Measurements from ENCODE around the gene CPN2.
A peak's percentile ranks its signal among the peaks of the same experiment; 100 is the strongest.

CPN2 gene

DNA sequence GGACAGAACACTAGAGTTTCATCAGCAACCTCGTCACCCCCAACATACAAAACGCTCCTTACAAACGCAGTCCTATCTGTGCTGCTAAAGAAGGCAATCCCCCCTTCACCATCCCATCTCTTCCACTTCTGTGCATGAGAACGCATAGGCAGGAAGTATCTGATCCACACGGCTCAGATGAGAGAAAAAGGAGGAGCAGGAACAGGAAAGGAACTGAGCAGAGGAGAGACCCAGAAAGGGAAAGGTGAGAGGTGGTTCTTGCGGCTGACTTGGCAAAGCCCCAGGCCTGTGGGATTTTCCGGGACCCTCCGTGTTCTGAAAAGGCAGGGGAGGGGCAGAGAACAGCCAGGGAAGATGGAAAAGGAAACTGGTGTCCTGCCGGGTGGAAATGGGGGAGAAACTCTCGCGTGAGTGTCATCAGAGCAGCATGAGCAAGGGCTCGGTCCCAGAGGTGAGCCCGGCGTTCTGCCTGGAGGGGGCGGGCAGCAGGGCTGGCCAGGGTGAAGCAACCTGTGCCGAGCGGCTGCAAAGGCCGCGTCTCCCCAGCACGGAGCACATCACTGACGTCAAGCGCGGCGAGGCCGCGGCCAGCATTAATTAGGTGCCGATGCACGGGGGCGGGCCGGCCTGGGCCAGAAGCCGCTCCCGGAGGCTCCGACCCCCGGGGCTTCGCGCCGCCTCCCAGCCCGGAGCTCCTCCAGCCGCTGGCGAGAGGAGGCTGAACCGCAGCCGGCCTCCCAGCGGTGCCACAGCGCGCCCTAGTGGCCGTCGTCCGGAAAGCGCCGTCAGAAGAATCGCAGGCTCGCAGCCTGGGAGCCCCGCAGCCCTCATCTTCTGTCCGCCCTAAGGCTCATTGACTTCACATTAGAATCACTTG, 35.8 kb downstream of the CPN2 start:
- TF ChIP-seq, protein P1, sequence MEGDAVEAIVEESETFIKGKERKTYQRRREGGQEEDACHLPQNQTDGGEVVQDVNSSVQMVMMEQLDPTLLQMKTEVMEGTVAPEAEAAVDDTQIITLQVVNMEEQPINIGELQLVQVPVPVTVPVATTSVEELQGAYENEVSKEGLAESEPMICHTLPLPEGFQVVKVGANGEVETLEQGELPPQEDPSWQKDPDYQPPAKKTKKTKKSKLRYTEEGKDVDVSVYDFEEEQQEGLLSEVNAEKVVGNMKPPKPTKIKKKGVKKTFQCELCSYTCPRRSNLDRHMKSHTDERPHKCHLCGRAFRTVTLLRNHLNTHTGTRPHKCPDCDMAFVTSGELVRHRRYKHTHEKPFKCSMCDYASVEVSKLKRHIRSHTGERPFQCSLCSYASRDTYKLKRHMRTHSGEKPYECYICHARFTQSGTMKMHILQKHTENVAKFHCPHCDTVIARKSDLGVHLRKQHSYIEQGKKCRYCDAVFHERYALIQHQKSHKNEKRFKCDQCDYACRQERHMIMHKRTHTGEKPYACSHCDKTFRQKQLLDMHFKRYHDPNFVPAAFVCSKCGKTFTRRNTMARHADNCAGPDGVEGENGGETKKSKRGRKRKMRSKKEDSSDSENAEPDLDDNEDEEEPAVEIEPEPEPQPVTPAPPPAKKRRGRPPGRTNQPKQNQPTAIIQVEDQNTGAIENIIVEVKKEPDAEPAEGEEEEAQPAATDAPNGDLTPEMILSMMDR (conservative IDR thresholded peaks at IDR 0.05; ENCODE audit: low read length): peak; percentile 73
- peak overlapping the region; percentile 60 for H3K4me3 ChIP-seq (ENCODE audit: low read length)
- DNase-seq (ENCODE audit: low read depth): peak; percentile 61

DNA sequence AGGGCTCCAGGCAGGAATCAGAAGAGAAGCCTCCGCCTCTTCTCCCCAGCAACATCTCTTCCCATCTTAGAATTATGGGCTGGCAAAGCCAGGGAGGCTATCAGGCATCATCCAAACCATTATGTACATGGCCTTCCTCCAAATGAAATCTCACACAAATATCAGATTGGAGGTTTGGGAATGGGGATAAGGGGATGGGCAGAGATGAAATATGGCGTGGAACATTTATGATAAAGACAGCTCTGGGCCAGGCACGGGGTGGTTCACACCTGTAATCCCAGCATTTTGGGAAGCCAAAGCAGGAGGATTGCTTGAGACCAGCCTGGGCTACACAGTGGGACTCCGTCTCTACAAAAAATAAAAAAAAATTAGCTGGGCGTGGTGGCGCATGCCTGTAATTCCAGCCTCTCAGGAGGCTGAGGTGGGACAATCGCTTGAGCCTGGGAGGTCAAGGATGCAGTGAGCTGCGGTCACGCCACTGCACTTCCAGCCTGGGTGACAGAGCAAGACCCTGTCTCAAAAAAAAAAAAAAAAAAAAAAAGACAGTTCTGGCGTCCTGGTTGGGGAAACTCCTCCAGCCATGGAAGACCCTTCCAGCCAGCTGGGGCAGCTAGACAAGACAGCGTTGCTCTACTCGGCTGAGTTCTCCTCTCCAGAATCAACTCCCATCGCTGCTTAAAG, 36.6 kb downstream of the CPN2 start:
- DNase-seq (ENCODE audit: low read depth): no peak
- H3K4me3 ChIP-seq (ENCODE audit: low read length): no peak overlapping the region; the same call in 1 of the 2 replicates
- TF ChIP-seq, protein P1 (conservative IDR thresholded peaks at IDR 0.05; ENCODE audit: low read length): no peak

DNA sequence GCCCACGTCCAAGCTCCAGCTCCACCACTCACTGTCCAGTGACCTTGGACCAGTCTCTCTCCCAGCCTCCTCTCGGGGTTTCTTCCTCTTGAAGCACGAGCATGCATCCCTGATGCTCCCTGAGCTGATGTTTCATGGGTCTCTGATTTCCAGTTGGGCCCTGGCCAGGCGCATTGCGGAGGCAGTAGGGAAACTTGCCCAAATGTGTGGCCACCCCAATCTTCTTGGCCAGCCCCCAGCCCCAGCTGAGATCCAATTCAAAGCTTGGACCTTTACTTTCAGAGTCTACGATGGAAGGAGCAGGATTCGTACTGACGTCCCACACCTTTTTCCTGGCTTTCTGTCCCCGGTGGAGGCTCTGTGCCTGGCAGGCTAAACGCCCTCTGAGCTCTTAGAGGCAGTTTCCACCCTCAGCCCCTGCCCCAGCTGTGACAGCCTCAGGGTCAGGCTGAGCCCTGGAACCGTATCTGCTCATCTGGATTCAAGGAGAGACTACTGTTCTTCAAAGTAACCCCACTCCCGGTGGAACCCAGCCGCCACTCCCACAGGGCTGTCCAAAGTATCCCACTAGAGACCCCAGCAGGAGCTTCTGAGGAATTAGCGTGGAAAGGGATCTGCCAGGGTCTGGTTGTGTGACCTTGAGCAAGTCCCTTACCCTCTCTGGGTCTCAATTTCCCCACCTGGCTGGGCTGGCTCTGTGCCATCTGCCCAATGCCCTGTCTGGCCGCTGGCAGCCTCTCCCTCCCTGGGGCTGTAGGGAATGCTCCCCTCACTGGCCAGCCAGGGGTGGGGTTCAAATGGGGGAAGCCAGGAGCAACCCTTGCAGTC, 37.4 kb downstream of the CPN2 start:
- TF ChIP-seq, protein P1 (conservative IDR thresholded peaks at IDR 0.05; ENCODE audit: low read length): no peak
- no peak overlapping the region for H3K4me3 ChIP-seq (ENCODE audit: low read length)
- peak; percentile 34 for DNase-seq (ENCODE audit: low read depth)

DNA sequence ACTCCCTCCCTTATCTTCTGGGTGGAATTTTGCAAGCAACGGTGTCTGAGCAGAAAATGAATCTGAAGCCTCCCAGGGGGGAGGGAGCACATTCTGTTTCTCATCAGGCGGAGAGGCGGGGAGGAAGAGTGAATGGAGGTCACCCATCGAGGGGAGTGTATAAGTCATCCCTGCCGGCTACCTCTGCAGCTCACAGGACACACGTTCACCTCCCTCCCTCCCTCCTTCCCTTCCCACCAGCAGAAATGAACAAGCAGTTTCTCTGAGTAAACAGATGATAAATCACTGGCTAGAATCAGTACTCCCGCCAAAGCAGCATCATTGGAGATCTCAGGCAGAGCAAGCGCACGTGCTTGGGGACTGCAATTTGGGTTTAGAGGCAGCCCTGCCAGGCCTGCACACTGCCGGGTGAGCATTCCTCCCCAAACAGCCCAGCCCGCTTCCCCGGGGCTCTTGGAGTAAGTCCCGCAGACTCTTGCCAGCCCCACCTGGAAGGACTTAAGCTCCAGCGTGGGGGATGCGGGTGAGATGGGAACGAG, 38.3 kb downstream of the CPN2 start:
- DNase-seq (ENCODE audit: low read depth): peak; percentile 80
- H3K4me3 ChIP-seq (ENCODE audit: low read length): no peak overlapping the region
- TF ChIP-seq, protein P1 (conservative IDR thresholded peaks at IDR 0.05; ENCODE audit: low read length): no peak

DNA sequence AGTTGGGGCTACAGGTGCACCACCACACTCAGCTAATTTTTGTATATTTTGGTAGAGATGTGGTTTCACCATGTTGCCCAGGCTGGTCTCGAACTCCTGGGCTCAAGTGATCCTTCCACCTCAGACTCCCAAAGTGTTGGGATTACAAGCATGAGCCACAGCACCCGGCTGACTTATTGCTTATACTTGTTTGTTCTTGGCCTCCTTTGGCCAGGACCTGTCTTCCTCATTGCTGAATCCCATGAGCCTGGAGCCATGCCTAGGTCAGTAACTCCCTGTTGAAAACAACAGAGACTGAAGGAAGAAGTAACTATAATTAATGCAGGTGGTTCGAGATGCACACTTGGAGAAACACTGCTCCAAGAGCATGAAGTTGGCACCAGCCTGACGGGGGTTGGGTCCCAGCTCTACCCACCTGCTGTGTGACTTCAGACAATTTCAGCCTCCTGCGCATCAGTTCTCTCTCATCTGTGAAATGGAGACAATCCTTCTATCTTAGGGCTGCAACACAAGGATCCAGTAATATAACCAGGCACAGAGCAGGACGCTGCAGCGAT, 38.9 kb downstream of the CPN2 start:
- TF ChIP-seq, protein P1 (conservative IDR thresholded peaks at IDR 0.05; ENCODE audit: low read length): no peak
- DNase-seq (ENCODE audit: low read depth): no peak
- no peak overlapping the region for H3K4me3 ChIP-seq (ENCODE audit: low read length)

DNA sequence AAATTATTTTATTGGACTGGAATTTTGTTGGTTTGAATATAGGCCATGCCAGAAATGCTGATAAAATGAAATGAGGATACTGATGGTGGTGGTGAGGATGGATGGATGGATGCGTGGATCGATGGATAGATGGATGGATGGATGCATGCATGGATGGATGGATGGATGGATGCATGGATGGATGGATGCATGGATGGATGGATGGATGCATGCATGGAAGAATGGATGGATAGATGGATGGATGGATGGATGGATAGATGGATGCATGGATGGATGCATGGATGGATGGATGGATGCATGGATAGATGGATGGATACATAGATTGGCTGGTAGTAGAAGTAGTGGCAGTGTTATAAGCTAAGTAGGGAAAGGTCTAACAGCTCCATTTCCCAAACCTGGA, 40.1 kb downstream of the CPN2 start:
- no peak overlapping the region for H3K4me3 ChIP-seq (ENCODE audit: low read length)
- TF ChIP-seq, protein P1 (conservative IDR thresholded peaks at IDR 0.05; ENCODE audit: low read length): no peak
- DNase-seq (ENCODE audit: low read depth): no peak
